Measurements from ENCODE around the gene RPS6KC1.

DNA sequence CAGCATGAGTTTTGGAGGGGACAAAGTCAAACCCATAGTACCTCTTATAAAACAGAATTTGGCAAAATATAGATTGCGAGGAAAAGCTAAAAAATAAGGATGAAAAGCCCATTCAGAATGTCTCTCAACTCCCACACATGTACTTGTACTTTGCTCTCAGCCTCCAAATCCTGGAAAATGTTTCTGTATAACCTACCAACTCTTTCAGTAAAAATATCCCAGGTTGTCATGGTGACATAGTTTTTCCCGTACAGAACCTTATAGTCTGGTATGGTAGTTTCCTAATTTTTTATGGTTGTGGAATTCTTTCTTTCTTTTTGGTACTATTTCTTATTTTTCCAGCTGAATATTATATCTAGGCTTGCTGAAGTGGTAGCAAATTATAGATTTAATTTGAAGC, 15.5 kb upstream of the RPS6KC1 start:
- TF ChIP-seq, protein P1, sequence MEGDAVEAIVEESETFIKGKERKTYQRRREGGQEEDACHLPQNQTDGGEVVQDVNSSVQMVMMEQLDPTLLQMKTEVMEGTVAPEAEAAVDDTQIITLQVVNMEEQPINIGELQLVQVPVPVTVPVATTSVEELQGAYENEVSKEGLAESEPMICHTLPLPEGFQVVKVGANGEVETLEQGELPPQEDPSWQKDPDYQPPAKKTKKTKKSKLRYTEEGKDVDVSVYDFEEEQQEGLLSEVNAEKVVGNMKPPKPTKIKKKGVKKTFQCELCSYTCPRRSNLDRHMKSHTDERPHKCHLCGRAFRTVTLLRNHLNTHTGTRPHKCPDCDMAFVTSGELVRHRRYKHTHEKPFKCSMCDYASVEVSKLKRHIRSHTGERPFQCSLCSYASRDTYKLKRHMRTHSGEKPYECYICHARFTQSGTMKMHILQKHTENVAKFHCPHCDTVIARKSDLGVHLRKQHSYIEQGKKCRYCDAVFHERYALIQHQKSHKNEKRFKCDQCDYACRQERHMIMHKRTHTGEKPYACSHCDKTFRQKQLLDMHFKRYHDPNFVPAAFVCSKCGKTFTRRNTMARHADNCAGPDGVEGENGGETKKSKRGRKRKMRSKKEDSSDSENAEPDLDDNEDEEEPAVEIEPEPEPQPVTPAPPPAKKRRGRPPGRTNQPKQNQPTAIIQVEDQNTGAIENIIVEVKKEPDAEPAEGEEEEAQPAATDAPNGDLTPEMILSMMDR (IDR thresholded peaks at IDR 0.05): no peak
- no peak for TF ChIP-seq POLR2A (IDR thresholded peaks at IDR 0.05)
